ENCODE measurements around the gene NABP2.
"Not testable (repeated sequence)": the region's sequence is repeated elsewhere in the genome, so short reads cannot be mapped to it uniquely, and the experiment has no call there.

Gene NABP2

DNA sequence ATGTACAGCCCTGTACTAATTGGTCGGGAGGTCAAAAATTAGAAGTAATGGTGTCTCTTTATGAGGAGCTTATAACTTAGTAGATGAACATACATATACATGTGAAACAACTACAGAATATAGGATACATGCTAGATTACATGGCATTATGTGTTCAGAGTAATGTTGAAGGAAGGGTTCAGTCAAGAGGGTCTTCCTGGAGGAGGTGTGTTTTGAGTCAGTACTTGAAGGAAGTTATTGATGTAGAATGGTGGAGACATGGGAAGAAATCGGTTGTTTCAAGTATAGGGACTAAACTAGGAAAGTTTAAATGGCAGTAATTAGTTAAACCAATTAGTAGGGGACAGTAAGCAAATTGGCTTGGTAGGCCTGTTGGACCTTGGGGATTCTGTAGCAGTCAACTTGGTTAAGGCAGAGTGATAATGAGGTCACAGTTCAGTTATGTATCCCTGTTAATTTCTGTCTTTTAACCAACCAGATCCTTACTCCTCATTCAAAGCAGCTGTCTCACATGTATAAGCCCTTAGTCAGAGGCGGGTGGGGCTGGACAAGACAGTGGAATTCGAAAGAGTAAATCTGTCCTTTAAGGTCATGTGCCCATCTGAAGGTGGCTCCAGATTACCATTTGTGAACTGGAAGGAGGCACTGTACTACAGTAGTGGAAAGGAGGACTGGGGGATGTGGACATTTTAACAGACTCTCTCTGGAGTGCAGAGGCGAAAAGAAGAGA lies 37.5 kb downstream of the NABP2 start:
- Histone ChIP-seq H3K4me2 (ENCODE audit: low read depth, low read length, poor library complexity, severe bottlenecking) (no peak overlapping the region), H3K9ac (ENCODE audit: low read length) (no peak overlapping the region)
- TF ChIP-seq, protein P1, sequence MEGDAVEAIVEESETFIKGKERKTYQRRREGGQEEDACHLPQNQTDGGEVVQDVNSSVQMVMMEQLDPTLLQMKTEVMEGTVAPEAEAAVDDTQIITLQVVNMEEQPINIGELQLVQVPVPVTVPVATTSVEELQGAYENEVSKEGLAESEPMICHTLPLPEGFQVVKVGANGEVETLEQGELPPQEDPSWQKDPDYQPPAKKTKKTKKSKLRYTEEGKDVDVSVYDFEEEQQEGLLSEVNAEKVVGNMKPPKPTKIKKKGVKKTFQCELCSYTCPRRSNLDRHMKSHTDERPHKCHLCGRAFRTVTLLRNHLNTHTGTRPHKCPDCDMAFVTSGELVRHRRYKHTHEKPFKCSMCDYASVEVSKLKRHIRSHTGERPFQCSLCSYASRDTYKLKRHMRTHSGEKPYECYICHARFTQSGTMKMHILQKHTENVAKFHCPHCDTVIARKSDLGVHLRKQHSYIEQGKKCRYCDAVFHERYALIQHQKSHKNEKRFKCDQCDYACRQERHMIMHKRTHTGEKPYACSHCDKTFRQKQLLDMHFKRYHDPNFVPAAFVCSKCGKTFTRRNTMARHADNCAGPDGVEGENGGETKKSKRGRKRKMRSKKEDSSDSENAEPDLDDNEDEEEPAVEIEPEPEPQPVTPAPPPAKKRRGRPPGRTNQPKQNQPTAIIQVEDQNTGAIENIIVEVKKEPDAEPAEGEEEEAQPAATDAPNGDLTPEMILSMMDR (IDR thresholded peaks at IDR 0.05; ENCODE audit: insufficient read depth, low read length, poor library complexity, severe bottlenecking), result no peak
- TF ChIP-seq EZH2phosphoT487 (conservative IDR thresholded peaks at IDR 0.05; ENCODE audit: low read length), result no peak

DNA sequence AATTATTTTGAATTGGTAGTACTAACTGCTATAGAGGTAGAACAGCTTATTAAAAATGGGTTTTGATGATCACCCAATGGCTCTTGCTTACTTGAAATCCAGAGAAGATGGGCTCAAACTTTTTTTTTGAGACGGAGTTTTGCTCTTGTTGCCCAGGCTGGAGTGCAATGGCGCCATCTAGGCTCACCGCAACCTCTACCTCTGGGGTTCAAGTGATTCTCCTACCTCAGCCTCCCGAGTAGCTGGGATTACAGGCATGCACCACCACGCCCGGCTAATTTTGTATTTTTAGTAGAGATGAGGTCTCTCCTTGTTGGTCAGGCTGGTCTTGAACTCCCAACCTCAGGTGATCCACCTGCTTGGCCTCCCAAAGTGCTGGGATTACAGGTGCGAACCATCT lies 38.8 kb downstream of the NABP2 start:
- H3K36me3 ChIP-seq (ENCODE audit: low read length); H3K27me3 ChIP-seq (ENCODE audit: low read length); H3K79me2 ChIP-seq (ENCODE audit: insufficient read depth, low read length); H3K4me3 ChIP-seq (ENCODE audit: insufficient read depth, low read length, poor library complexity, severe bottlenecking); H4K20me1 ChIP-seq (ENCODE audit: low read depth, low read length); H2AFZ ChIP-seq (ENCODE audit: low read depth, low read length, severe bottlenecking); H3K9me3 ChIP-seq (ENCODE audit: insufficient read depth, low read length); H3K9me2 ChIP-seq (replicated peaks; ENCODE audit: insufficient read depth, low read length); H3K9ac ChIP-seq (ENCODE audit: low read length); H3K4me2 ChIP-seq (ENCODE audit: low read depth, low read length, poor library complexity, severe bottlenecking); H3K27ac ChIP-seq (ENCODE audit: low read depth, low read length): not testable (repeated sequence)
- H3F3A ChIP-seq (ENCODE audit: insufficient read depth), result peaks cover 11% of the 10 kb centered on the region; the same call in 1 of the 2 replicates

More for the DNA sequence above, 37.5 kb downstream of the NABP2 start:
- Histone ChIP-seq H2AFZ (ENCODE audit: low read depth, low read length, severe bottlenecking) (no peak overlapping the region), H3K27ac (ENCODE audit: low read depth, low read length) (no peak overlapping the region), H3K9me2 (replicated peaks; ENCODE audit: insufficient read depth, low read length) (no peaks in the 10 kb centered on the region), H3F3A (ENCODE audit: insufficient read depth) (peaks cover 7% of the 10 kb centered on the region; the same call in 1 of the 2 replicates), H3K79me2 (ENCODE audit: insufficient read depth, low read length) (peaks cover 10% of the 10 kb centered on the region; the same call in 1 of the 2 replicates), H3K9me3 (ENCODE audit: insufficient read depth, low read length) (no peaks in the 10 kb centered on the region), H3K36me3 (ENCODE audit: low read length) (no peaks in the 10 kb centered on the region), H3K27me3 (ENCODE audit: low read length) (no peaks in the 10 kb centered on the region), H4K20me1 (ENCODE audit: low read depth, low read length) (no peaks in the 10 kb centered on the region), H3K4me3 (ENCODE audit: insufficient read depth, low read length, poor library complexity, severe bottlenecking) (no peak overlapping the region)

DNA sequence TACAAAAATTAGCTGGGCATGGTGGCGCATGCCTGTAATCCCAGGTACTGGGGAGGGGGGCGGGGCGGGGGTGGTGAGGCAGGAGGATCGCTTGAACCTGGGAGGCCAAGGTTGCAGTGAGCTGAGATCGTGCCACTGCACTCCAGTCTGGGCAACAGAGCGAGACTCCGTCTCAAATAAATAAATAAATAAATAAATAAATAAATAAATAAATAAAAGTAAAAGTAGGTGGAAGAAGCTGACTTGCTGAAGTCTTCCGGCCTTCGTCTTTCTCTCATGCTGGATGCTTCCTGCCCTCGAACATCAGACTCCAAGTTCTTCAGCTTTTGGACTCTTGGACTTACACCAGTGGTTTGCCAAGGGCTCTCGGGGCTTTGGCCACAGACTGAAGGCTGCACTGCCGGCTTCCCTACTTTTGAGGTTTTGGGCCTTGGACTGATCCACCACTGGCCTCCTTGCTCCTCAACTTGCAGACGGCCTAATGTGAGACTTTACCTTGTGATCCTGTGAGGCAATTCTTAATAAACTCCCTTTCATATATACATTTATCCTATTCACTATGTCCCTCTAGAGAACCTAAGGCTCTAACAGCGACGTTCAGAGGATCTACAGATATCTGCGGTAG lies 42.0 kb downstream of the NABP2 start:
- Histone ChIP-seq H3K4me2 (ENCODE audit: low read depth, low read length, poor library complexity, severe bottlenecking) (peak overlapping the region; percentile 98), H3K27ac (ENCODE audit: low read depth, low read length) (peak overlapping the region; percentile 75), H3K9ac (ENCODE audit: low read length) (peak overlapping the region; percentile 74), H2AFZ (ENCODE audit: low read depth, low read length, severe bottlenecking) (peak overlapping the region; percentile 91), H3F3A (ENCODE audit: insufficient read depth) (peaks cover 35% of the 10 kb centered on the region), H3K4me3 (ENCODE audit: insufficient read depth, low read length, poor library complexity, severe bottlenecking) (peak overlapping the region; percentile 77)
- not testable (repeated sequence) for H3K27me3 ChIP-seq (ENCODE audit: low read length); H3K79me2 ChIP-seq (ENCODE audit: insufficient read depth, low read length); H3K36me3 ChIP-seq (ENCODE audit: low read length); H3K9me2 ChIP-seq (replicated peaks; ENCODE audit: insufficient read depth, low read length); H4K20me1 ChIP-seq (ENCODE audit: low read depth, low read length); H3K9me3 ChIP-seq (ENCODE audit: insufficient read depth, low read length)

DNA sequence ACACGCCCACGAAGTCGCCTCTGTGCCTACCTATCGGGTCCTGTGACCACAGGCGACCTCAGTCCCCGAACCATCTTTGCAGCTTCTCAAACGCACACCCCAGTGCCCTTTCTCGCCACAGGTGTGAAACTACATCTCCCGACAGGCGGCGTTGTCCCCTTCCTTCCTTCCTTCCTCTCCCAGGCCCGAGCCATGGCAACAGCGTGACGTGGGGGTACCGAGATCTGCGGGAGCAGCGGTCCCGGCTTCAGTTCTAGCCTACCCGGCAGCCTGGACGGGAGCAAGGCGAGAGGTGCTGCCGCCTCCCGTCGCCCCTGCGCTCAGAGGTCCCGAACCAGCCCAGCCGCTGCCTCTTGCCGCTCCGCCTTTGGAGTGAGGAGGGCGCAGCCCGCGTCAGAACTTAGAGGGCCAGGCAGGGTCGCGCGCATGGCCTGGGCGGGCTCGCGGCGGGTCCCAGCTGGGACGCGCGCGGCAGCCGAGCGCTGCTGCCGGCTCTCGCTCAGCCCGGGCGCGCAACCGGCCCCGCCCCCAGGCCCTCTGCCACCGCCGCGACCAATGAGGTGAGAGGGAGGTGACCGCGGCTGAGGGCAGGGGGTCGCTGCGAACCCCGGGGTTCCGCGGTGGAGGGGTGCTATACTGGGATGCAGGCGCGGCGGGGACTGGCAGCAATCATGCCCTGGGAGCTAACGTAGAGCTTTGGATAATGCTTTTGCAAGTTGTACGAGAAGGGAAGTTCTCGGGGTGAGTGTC lies 42.7 kb downstream of the NABP2 start, which contains the start of gene COQ10A:
Gene COQ10A, plus strand, starts transcription at position 250 of the 750 bp plus-strand sequence. Its CDS starts 177 bp downstream, at position 427.
- Histone ChIP-seq H2AFZ (ENCODE audit: low read depth, low read length, severe bottlenecking) (peak within 1 kb of the TSS; percentile 91), H3K4me2 (ENCODE audit: low read depth, low read length, poor library complexity, severe bottlenecking) (peak within 1 kb of the TSS; percentile 98), H3K9ac (ENCODE audit: low read length) (peak within 1 kb of the TSS; percentile 74), H3K9me3 (ENCODE audit: insufficient read depth, low read length) (no peaks in the 10 kb centered on the region), H3K9me2 (replicated peaks; ENCODE audit: insufficient read depth, low read length) (no peaks in the 10 kb centered on the region), H3K27ac (ENCODE audit: low read depth, low read length) (peak within 1 kb of the TSS; percentile 75), H4K20me1 (ENCODE audit: low read depth, low read length) (no peaks in the 10 kb centered on the region), H3F3A (ENCODE audit: insufficient read depth) (peaks cover 34% of the 10 kb centered on the region), H3K36me3 (ENCODE audit: low read length) (0 out of 2 replicates have a peak, but pooled peaks cover 6% of the 10 kb centered on the region), H3K27me3 (ENCODE audit: low read length) (no peaks in the 10 kb centered on the region), H3K79me2 (ENCODE audit: insufficient read depth, low read length) (no peaks in the 10 kb centered on the region), H3K4me3 (ENCODE audit: insufficient read depth, low read length, poor library complexity, severe bottlenecking) (peak within 1 kb of the TSS; percentile 77)
- no peak for TF ChIP-seq EZH2phosphoT487 (conservative IDR thresholded peaks at IDR 0.05; ENCODE audit: low read length)
- TF ChIP-seq, protein P1 (IDR thresholded peaks at IDR 0.05; ENCODE audit: insufficient read depth, low read length, poor library complexity, severe bottlenecking), result peak; percentile 25
